HG02884 (cell line): ENCODE results near the gene SLC7A6.

ENCODE experiments used
- ATAC-seq: cut with Tn5 transposase; IDR thresholded peaks from one replicate; pipeline ENCODE4 v1.9.1; 2021; ENCODE audit warnings: mild to moderate bottlenecking, moderate library complexity; ENCODE audit not compliant: unreplicated experiment

Gene SLC7A6

DNA sequence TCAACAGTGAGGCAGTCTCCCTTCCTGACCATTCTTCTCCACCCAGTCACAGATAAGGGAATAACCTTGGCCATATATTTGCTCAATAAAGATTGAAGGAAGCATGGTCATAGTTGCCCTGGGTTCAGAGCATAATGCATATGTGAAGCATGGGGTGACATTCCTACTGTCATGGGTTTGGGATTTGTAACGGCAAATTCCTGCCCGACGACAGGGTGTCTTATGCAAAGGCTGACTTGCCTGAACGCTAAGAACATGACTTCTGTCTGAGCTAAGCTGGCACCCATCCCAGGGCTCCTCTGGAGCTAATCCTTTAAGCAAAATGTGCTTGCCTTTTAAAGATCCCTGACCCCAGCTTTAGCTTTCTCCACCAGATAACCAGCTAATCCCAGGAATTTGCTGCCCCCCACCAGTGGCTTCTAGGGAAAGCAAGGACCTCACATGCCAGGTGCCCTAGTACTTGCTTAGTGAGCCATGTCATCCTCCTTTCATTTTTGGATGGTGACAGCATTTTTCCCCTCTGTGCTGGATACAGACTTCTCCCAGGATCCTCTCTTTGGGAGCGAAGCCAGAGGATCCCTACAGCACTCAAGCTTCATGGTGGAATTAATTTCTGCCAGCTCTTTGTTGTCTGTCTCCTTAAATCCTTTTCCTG, 34.7 kb downstream of the SLC7A6 start:
- no peak for ATAC-seq

DNA sequence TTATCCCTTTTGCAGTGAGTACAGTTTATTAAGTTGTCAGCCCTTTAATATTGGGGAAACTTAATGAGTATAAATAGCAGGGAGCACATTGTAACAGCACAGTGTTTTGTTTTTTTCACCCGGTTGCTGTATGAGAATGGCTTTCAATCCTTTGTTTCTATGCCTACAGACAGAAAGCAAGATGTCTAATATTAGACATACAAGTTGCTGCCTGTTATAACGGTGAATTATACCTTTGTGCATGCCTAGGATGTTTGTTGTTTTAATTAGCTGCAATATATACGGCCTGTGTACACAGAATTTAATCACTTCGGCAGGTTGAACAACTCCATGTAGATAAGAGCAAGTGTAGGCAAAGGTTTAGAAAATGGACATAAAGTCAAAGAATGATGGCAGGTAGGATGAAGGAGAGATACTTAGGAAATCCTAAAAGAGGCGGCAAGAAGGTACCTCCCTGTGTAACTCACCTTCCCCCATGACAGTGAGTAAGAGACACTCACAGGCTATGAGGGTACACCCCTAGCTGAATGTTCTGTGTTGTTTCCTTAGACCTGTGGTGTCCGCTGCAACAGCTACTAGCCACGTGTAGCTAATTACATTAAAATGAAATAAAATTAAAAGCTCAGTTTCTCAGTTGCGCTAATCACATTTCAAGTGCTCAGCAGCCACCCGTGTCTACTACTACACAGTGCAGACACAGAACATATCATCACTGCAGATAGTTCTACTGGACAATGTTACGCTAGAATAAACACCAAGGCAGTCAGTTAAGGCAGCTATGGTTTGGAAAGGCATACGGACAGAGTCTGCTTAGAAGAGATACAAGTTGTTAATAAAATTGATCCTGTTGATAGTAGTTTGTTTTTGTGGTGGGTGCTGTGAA, 35.5 kb downstream of the SLC7A6 start:
- no peak for ATAC-seq

DNA sequence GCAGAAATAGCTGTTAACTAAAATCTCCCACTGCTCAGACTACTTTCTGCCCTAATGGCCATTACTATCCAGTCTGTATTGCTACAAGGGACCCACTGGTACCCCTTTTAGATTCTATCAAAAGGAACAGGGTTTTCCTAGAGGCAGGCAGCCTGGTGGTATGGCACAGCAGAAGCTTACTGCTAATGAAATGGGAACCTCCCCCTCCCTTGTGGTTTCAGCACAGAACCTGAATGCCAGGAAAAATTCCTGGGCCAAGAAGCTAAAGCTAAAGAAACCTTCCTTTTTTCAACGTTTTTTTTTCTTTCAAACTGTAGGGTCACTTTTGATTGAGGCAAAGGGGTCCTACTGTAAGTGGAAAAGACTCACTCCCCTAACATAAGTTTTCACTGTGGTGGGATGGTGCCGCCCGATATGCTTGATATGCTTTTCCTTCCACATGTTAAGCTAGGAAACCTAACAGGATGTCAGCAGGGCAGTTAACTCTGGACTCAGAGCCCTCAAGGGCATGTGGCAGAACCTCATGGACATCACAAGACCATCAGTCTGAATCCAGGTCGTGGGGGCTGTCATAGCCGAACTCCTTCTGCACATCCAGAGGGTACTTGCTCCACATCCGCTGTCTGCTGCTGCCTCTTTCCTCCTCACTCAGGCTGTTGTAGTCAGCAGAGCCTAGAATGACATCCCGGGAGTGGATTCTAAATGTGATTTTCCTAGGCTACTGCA, 36.6 kb downstream of the SLC7A6 start:
- ATAC-seq, result no peak

DNA sequence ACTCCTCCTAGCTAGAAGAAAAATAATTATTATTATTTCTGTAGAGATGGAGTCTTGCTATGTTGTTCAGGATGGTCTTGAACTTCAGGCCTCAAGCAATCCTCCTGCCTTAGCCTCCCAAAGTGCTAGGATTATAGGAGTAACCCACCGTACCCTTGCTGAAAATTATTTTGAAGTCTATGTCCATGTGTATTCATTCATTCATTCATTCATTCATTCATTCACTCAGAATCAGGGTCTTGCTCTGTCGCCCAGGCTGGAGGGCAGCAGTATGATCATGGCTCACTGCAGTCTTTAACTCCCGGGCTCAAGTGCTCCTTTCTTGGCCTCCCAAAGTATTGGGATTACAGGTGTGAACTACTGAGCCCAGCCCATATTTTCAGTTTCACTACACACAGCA, 42.3 kb downstream of the SLC7A6 start:
- ATAC-seq, result no peak

DNA sequence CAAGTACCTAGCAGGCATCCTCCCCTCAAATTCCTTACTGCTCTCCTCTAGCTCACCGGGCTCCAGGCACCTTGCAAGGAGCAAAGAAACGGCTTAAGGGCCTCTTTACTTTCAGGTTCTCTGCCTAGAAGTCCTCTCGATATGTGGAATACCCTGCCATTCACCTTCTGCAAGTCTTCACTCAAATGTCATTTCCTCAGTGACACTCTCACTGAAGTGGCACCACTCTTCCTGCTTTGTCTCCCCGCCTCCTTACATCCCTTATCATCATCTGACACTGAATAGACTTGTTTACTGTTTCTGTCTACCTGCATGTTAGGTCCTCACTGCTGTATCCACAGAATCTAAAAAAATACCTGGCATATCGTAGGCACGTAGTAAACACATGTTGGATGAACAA, 45.5 kb downstream of the SLC7A6 start:
- no peak for ATAC-seq

DNA sequence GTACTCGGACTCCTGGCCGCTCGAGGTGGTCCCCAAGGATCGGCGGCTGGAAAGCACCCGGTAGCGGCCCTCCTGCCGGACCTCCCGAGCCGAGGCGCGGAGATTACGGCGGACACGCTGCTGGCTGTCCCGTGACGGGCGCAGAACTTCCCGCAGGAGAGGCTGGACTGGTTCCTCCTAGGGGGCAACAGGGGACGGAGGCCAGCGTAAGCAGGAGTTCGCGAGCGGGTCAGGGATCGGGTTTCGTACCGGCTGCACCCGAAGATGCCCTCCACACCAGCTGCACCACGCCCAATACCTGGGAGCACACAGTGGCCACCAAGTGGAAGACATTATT, 46.1 kb downstream of the SLC7A6 start:
- ATAC-seq, result no peak

DNA sequence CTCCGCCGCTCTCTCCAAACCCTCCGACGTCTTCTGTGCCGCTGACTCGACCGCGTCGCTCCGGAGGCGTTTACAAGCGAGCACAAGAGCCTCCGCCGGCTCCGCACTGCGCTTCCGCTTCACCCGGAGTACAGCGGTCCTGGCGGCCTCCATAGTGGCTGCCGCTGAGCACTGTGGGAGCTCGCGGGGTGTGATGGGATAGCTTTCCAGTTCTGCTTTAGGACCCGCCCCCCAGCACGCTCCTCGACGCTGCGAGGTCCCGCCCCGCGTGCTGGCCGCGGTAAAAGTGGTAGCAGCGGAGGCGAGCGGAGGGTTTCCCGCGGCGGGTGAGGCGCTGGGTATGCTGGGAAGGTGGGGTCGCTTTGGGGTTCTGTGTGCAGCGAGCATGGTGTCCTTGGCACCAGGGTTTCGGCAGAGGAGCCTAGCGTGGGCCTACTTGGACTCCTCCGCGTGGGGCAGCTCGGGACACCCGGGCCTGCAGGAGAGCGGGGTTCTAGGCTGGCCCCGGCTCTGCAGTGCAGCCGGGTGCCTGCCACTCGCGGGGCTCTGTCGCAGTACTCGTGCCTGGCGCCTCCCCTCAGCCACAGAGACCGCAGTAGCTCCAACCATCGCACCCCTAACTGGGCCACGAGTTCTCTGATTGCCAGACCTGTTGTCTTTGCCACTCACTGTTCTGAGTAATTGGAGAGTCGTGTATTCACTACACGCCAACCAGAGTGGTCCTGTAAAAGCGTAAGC, 46.6 kb downstream of the SLC7A6 start, which contains the start of the genes PRMT7 and SLC7A6OS:
Gene PRMT7, plus strand, starts transcription at position 246 of the 738 bp plus-strand sequence. CDS start 4,961 bp downstream, outside the sequence.
Gene SLC7A6OS, minus strand, starts transcription at position 173 of the 738 bp plus-strand sequence. Its CDS starts 20 bp downstream, at position 153.
- peak; percentile 92 for ATAC-seq

DNA sequence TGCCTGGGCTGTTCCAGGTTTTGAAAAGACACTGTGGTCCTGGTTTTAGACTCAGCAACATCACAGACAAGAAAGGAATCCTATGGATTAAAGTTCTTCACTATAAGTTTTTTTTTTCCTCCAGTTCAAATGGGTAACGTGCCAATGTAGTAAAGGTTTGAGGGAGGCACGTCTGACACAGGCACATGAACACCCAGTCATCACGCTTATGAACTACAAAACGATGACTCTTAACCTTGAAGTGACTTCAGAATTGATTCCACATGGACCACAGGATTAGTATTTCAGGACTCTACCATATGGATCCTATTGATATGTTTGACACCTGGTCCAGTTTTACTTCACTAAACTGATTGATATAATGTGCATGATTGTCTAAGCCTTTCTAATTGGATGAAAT, 48.8 kb downstream of the SLC7A6 start:
- no peak for ATAC-seq

DNA sequence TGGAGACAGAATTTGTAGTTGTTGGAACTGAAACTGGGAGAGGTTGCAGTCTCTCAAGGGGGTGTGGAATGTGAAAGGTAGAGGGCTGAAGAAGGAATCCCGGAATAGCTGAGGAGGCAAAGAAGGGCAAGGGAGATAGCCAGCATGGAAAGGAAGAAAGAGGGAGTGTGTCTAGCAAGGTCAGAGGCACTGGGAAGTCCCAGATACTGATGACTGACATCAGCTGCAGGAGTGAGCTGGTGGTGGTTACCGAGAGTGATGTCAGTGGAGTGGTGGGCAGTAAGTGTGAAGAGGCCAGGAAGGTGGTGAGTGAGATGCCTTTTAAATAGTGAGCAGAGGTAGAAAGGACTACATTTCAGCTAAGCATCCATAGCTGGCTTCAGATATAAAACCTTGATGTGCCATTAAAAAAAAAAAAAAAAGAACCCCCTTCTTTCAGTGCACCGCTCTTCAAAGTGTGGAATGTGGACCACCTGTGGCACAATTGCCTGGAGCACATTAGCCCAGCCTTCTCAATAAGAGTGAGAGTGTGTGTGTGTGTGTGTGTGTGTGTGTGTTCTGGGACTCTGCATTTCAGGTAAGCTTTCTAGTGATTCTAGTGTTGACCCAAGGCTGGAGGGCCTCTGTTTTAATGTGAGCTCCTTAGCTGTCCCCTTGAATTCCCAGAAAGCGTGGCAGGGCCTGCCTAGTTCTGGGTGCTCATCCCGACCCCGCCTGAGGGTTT, 55.0 kb downstream of the SLC7A6 start:
- peak; percentile 50 for ATAC-seq

DNA sequence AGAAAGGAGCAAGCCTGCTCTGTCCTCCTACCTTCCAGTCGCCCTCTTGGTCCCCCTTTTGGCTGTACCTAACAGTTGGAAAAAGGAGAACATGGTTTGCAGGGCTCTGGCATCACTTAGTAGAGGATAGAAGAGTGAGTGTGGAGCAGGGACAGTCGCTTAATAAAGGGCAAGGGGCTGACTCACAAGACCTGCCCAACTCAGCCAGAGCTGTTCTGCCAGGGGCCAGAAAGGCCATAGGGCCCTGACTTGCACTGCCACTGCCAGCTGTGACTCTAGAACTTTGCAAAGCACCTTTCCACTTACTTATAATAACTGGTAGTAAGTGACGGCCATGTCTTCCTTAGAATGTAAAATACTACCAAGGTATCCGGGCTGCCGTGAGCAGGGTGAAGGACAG, 60.0 kb downstream of the SLC7A6 start:
- no peak for ATAC-seq

DNA sequence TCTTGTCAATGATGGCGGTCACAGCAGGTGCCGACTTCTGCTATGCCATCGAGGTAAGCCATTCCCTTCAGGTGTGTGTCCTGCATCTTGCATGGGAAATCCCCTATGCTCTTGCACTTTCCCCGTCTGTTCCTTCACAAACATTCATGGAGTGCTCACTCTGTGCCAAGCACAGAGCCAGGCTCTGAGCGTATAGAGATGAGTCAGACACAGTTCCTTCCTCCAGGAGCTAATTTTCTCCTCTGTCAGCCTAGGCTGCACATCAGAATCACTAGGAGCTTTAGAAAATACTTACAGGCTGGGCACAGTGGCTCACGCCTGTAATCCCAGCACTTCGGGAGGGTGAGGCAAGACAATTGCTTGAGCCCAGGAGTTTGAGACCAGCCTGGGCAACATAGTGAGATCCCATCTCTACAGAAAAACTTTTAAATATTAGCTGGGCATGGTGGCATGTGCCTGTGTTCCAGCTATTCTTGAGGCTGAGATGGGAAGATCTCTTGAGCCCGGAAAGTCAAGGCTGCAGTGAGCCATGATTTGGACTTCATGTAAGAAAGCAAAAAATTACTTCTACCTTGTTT, 60.5 kb downstream of the SLC7A6 start:
- ATAC-seq, result no peak

DNA sequence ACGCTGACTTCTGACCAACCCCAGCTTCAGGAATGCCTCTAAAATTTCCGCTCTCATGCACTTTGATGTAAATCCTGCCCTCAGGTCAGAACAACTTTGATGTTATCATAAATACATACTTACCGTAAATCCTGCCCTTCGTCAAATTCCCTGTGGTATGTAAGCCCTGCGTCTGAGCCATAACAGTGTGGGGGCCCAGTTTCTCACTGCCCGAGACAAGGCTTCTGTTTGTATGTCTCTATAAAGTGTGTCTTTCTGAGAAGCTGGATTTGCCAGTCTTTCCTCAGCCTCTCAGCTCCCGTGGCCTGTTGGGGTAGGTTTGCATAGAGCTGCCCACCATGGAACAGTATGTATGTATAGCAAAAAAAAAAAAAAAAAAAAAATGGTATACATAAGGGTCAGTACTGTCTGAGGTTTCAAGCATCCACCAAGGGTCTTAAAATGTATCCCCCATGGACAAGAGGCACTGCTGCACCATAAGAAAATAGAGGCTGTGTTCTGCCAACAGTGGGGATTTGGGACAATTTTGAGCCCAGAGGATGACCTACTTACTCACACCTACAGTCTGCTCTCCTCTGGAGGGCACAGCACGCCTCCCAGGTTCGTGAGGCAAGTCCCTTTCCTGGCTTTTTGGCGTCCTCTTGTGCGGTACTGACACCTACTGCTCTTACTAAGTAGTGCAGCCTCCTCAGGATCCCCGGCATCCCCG, 64.0 kb downstream of the SLC7A6 start:
- no peak for ATAC-seq

DNA sequence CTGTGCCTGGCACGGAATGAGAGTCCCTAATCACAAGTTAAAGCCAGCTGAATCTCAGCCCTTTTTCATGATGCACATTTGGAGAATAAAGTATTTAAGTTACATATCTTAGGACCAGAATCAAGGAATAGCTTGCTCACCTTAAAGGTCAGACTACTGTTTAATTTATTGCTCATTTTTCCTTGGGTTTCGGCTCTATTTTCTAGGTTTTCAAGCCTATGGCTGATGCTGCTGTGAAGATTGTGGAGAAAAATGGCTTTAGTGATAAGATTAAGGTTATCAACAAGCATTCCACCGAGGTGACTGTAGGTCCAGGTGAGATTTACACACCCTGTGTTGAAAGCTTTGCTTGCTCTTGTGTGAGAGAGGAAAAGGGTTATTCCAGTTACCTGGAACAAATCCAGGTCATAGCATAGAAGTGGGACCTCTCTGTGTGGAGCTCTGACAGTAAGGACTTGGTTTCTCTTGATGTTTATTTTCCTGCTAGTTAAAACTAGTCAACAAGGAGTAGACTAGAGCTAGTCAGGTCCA, 64.6 kb downstream of the SLC7A6 start:
- ATAC-seq, result no peak

DNA sequence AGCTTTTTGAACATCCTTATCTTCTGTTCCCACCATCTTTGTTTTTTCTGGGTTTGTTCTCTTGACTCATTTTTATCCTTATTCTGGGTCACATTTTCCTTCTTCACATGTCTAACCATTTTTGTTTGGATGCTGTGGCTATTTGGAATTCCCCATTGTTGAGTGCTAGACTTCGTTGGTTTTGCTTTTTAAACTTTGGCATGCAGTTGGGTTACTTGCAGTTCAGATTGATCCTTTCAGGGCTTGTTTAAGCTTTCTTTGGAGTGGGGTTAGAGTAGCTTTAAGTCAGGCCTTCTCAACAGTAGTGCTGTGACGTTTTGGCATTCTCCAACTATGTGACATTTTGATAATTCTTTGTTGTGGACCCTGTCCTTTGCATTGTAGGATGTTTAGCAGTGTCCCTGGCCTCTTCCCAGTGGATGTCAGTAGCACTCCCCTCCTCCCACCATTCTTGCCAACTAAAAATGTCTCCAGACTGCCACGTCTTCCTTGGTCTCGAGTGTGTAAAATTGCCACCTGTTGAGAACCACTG, 67.6 kb downstream of the SLC7A6 start:
- no peak for ATAC-seq

DNA sequence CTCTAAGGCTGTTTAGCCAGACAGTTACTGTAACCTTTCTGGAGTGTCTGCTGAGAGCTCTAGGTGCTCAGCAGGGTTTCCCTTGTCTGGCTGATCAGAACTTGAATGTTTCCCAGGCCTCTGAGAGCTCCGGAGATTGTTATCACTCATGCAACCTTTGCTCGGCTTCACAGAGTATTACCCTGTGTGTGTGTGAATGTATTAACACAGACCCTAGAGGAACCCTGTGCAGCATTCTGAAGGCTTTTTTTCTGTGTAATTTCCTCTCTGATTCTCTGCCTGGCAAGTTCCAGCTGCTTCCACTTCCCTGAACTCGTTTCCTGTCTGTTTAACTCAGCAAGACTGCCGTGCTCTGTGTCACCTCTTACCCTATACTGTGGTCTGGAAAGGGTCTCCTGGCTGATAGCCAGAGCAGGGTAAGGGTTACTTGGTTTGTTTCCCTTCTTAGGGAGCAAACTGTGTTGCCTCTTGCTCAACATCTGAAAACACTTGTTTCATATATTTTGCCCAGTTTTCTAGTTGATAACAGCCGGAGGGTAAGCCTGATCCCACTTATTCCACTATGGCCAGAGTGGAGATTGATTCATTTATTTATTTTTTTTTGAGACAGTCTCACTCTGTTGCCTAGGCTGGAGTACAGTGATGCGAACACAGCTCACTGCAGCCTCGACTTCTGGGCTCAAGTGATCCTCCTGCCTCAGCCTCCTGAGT, 68.2 kb downstream of the SLC7A6 start:
- no peak for ATAC-seq

DNA sequence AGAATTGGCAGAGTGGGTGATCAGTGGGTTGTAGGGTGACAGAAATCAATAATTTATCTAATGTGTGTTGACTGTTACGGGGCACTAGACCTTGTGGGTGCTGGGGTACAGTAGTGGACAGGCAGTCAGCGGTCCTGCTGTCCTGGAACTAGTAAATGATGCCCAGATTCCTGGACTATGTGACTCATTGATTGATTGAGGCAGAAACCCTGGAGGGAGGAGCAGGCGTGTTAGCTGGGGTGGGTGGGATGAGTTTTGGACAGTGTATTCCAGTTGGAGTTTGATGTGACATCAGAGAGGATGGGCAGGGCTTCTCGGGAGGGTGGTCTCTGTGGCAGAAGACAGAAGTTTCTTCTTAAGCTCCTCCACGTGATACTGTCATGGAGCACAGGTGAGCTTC, 70.8 kb downstream of the SLC7A6 start:
- ATAC-seq, result no peak

DNA sequence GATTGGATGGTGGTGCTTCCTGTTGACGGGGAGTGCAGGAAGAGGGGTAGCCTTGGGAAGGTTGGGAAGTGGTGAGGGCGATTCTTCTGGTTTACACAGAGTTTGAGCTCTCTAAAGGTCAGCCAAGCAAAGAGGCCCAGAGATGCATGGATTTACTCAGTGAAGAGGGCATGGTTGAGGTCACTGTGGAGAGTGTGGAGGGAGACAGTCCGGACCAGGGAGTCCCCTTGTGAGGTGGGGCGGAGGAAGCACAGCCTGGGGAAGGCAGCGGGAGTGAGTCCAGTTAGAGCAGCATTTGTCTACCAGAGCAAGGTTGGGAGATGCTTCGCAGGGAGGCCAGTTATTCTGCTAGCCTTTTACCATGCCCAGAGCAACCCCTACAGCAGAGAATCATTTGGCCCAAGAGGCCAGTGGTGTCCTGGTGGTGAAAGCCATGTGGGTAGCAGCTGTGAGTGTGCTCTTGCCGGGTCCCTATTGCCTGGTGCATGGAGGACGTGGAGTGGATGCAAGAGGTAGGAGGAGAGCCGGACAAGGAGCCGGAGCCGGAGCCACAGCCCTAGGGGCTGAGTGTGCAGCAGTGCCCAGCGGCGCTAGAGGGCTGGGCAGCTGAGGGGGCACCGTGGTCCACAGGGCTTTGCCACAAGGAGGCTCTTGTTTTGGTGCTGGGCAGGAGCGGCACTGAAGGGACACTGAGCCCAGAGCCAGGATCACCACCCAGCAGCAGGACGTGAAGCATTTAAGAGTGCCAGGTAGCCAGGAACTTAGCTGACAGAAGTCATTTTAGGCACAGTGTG, 74.2 kb downstream of the SLC7A6 start:
- ATAC-seq, result no peak
